HG02678 (cell line): ENCODE results near the gene PSG7.
"Not testable (repeated sequence)": the region's sequence is repeated elsewhere in the genome, so short reads cannot be mapped to it uniquely, and the experiment has no call there.

Source experiments
- ATAC-seq: cut with Tn5 transposase; IDR thresholded peaks from one replicate; pipeline ENCODE4 v1.9.1; 2021; ENCODE audit warnings: mild to moderate bottlenecking, moderate library complexity; ENCODE audit not compliant: unreplicated experiment

The PSG7 gene

GRCh38 chr19:42916931-42917330 is 20.1 kb downstream of the PSG7 start:
- not testable (repeated sequence) for ATAC-seq

- not testable (repeated sequence) for ATAC-seq
Measured at GRCh38 chr19:42913516-42913915, 23.5 kb downstream of the PSG7 start.

GRCh38 chr19:42912941-42913340 is 24.1 kb downstream of the PSG7 start:
- ATAC-seq, result not testable (repeated sequence)

- not testable (repeated sequence) for ATAC-seq
Measured at GRCh38 chr19:42911731-42912130, 25.3 kb downstream of the PSG7 start.

GRCh38 chr19:42906162-42906561 is 30.8 kb downstream of the PSG7 start:
- not testable (repeated sequence) for ATAC-seq

- not testable (repeated sequence) for ATAC-seq
Measured at GRCh38 chr19:42900561-42900960, 36.4 kb downstream of the PSG7 start.

- not testable (repeated sequence) for ATAC-seq
Measured at GRCh38 chr19:42899674-42900073, 37.3 kb downstream of the PSG7 start.

GRCh38 chr19:42899110-42899509 is 37.9 kb downstream of the PSG7 start:
- not testable (repeated sequence) for ATAC-seq

GRCh38 chr19:42898656-42899055 is 38.4 kb downstream of the PSG7 start:
- not testable (repeated sequence) for ATAC-seq

GRCh38 chr19:42897729-42898128 is 39.3 kb downstream of the PSG7 start:
- not testable (repeated sequence) for ATAC-seq

- ATAC-seq, result not testable (repeated sequence)
Measured at GRCh38 chr19:42890446-42890845, 46.6 kb downstream of the PSG7 start.

GRCh38 chr19:42887876-42888445 is 49.0 kb downstream of the PSG7 start:
- not testable (repeated sequence) for ATAC-seq

- ATAC-seq, result not testable (repeated sequence)
Measured at GRCh38 chr19:42882730-42883129, 54.3 kb downstream of the PSG7 start.

GRCh38 chr19:42882010-42882409 is 55.0 kb downstream of the PSG7 start:
- not testable (repeated sequence) for ATAC-seq

GRCh38 chr19:42881279-42881678 is 55.7 kb downstream of the PSG7 start:
- ATAC-seq, result not testable (repeated sequence)

GRCh38 chr19:42880621-42881020 is 56.4 kb downstream of the PSG7 start:
- not testable (repeated sequence) for ATAC-seq

GRCh38 chr19:42879613-42880012 is 57.4 kb downstream of the PSG7 start, which contains the start of gene PSG1:
PSG1 (minus strand) TSS chr19:42879713; CDS start chr19:42879581, 132 bp downstream.
- ATAC-seq, result no peak

- not testable (repeated sequence) for ATAC-seq
Measured at GRCh38 chr19:42876596-42876995, 60.4 kb downstream of the PSG7 start.

GRCh38 chr19:42875881-42876280 is 61.1 kb downstream of the PSG7 start:
- not testable (repeated sequence) for ATAC-seq

- ATAC-seq, result not testable (repeated sequence)
Measured at GRCh38 chr19:42874901-42875813, 61.9 kb downstream of the PSG7 start.

GRCh38 chr19:42874136-42874535 is 62.9 kb downstream of the PSG7 start:
- ATAC-seq, result not testable (repeated sequence)
